Stimulated activated CD8-positive, alpha-beta memory T cell treated with anti-CD3 and anti-CD28 coated beads, Interleukin-4, amount 100 ng/mL, for 24 hours (primary cell): ENCODE data around the gene UBIAD1.
"Not testable (repeated sequence)": the region's sequence is repeated elsewhere in the genome, so short reads cannot be mapped to it uniquely, and the experiment has no call there.

ENCODE experiments used
- DNase-seq: peaks from one replicate; pipeline ENCODE4 v3.0.0-alpha.2; 2020; ENCODE audit warnings: low read depth

UBIAD1 gene

DNA sequence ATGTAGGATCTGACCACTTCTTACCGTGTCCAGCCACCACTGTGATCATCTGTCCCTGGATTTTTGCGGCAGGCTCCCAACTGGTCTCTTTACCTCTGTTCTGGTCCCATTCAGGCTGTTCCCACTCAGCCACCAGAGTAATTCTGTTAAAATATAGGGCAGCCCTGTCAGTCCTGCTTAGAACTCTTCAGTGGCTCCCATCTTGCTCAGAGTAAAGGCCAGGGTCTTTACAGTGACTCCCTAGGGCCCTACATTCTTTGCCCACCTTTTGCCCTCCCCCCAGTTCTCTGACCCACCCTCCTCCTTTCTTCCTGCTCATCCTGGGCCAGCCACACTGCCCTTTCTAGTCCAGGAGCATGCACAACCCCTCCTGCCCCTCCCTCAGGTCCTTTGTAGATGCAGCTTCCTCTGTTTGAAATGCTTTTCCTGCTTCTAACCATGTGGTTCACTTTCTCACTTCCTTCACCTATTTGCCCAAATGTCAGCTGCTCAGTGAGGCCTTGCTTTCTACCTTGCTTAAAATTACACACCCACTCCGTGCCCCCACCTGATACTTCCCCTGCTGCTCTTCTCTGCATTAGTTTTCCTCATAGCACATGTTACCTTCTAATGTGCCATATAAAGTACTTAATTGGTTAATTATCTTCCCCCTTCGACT, 7.8 kb downstream of the UBIAD1 start:
- no peak for DNase-seq

DNA sequence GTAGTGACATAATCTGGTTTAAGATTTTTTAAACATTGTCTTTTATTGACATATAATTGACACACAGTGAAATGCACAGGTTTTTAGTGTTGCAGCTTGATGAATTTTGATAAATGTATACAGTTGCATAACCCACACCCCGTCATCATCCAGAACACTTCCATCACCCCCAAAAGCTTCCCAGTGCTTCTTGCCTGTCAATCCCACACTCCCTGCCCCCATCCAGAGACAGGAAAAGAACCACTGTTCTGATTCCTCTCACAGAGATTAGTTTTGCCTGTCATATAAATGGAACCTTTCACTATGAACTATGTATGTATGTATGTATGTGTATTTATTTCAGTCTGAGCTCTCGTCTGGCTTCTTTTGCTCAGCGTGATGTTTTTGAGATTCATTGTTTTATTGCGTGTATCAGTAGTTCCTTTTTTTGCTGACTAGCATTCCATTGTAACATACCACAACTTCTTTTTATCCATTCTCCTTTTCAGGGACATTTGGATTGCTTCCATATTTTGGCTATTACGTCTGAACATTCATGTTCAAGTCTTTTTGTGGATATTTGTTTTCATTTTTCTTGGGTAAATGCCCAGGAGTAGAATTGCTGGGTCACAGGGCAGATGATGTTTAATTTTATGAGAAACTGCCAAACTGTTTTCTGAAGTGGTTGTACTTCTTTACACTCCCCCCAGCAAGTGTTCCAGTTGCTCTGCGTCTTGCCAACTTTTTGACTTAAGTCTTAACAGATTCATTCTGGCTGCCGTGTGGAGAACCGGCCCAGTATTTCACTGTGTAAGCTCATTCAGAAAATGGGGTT, 8.7 kb downstream of the UBIAD1 start:
- DNase-seq: no peak

DNA sequence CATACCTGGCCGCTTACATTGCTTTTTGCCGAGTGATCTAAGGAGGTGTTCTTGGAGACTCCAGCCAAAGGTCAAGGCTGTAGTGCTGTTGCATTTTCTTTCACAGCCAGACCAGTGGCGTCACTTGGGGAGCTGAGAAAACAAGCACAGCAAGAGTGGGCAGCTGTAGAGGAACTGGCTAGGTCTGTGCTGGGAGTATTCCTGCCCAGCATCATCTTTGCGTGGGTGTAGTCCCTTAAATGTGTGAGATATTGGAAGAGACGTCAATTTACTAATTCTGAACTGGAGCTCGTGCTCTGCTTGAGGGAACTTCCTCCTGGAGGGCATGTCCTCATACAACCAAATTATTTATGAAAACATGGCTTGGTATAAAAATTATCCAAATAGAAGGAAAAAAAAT, 10.2 kb downstream of the UBIAD1 start:
- DNase-seq: no peak

DNA sequence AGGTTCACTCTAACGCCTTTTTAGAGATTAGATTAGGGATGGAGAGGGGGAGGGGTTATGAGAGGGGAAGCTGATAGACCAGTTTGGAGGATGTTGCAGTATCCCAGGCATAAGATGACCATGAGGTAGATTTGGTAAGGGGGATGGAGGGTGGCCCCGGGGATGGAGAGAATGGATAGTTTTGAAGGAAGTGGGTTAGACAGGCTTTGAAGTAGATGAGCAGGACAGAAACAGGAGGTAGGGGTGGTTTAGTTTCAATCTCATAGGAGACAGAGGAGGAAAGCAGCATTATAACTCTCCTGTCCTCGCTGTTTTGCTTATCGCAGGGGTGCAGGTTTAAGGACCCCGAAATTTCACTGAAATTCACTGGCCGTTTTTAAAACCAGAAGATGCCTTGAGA, 11.8 kb downstream of the UBIAD1 start:
- DNase-seq: no peak

DNA sequence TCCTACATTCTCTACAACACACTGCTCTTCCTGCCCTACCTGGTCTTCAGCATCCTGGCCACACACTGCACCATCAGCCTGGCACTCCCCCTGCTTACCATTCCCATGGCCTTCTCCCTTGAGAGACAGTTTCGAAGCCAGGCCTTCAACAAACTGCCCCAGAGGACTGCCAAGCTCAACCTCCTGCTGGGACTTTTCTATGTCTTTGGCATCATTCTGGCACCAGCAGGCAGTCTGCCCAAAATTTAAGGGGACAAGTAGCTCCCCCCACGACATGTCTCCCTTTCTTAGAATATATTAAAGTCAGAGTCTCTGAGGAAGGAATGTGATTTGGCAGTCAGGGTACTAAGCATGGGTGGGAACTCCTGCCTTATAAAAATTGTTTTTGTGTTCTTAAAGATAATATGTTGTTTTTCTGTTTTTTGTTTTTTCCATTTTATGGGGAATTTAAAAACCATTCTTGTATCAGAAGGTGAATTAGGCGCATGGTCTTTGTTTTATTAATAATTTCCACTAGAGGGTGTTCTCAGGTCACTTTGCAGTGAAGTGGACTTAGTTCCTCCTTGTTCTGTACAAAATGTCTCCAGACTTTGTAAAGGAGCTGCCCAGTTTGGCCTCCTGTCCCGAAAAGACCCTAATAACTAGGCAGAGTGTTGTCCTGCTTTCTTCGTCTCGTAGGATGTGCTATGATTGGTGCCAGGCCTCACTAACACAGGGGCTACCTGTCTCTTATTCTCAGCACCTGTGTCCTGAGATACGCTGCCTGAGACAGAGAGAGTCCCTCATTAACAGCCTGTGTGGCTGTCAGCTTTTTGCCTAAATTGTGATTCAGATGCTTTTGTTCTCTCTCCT, 13.1 kb downstream of the UBIAD1 start:
- no peak for DNase-seq

DNA sequence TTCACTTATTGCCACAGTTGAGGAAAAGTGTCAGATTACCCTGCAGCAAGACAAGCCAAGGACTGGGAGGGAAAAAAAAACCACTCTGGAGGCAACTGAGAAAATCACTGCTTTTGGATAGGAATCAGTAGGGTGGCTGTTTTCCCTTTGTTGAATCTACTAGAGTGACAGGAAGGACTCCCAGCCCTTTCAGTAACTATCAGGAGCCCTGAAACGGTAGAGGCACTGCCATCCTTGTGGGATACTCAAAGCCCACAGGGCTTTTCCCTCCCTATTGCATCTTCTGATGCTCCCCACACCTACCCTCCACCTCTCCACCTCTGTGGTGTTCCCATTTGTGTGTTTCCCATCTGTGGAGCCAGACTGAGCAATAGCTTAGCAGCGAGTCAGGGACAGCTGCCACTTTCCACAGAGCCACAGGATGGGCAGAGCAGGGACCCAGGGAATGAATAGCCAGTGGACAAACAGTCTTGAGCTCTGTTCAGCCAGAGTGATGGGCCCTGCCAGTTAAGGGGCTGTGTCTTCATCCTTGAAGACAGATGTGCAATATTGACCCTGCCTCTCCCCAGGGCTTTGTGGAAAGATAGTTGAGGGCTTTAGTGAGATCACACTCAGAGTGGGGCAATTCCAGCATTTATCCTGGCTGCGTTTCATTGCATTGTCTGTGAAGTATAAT, 13.9 kb downstream of the UBIAD1 start:
- DNase-seq: no peak

DNA sequence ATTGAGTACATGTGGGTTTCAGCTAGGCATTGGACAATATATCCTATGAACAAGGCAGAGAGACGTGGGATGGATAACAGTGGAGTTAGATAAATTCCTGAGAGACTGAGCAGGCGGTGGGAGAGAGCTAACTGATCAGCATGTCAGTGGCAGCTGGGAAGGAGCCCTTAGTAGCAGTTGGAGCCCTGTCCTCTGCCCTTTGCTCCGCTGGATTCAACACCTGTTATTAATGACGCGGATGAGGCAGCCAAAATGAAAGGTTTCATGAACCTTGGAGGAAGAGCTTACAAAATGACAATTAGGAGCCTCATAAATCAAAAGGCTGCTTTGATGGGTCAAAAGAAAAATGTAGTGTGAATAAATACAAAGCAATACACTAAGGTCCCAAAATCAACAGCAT, 16.1 kb downstream of the UBIAD1 start:
- DNase-seq: no peak

DNA sequence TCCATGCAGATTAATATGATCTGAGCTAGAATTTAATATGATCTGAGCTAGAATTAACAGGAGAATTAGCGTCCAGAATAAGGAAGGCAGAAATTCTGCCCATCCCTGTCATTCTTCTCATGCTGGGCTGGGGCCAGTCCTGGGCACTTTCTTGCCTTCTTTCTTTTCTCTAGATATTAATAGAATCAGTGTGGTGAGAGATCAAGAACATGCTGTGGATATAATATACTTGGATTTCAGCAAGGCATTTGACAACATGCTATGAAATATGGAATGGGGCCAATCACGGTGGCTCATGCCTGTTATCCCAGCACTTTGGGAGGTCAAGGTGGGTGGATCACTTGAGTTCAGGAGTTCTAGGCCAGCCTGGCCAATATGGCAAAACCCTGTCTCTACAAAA, 18.1 kb downstream of the UBIAD1 start:
- no peak for DNase-seq

DNA sequence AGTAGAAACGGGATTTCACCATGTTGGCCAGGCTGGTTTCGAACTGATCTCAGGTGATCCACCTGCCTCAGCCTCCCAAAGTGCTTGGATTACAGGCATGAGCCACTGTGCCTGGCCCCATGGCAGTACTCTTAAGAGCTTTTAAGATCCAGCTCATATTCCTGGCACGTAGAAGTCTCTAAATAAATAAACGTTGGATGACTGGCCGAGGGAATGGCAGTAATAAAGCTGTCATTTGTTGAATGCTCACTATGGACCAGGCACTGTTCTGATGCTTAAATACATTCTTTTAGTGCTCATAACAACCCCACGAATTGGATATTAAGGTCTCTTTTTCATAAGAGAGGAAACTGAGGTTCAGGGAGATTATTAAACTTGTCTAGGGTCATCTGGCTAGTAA, 20.9 kb downstream of the UBIAD1 start:
- no peak for DNase-seq

DNA sequence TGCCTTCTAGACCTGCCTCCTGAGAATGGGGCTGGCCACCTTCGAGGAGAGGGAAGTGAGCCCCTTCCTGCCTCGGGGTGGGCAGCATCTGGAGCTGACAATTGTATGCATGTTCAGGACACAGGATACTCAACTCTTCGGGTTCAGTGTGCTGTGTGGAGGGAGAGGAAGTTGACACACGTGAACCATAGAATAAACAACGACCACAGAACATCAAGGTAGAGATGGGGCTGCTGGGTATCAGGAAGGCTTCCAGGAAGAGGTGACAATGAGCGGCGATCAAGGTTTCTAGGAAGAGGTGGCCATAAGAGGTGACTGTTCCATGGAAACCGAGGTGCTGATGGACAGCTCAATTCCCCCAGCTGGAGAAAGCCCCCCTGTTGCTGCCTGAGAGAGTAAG, 22.0 kb downstream of the UBIAD1 start:
- DNase-seq: no peak

DNA sequence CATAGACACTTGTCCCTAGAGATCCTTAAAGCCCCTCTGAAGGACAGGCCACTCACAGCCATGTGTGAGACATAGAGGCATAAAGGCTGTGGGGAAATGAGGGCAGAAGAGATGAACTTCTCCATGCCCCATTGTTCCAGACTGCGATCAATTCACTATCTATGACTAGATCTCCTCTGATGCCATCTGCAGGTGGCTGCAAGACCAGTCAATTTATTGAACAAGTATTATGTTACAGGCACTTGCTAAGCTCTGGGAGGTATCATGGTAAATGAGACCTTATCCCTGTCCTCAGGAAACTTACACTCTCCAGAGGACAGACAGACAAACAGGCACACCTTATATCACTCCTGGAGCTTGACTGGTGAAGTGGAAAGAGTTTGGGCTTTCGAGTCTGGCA, 22.9 kb downstream of the UBIAD1 start:
- no peak for DNase-seq

DNA sequence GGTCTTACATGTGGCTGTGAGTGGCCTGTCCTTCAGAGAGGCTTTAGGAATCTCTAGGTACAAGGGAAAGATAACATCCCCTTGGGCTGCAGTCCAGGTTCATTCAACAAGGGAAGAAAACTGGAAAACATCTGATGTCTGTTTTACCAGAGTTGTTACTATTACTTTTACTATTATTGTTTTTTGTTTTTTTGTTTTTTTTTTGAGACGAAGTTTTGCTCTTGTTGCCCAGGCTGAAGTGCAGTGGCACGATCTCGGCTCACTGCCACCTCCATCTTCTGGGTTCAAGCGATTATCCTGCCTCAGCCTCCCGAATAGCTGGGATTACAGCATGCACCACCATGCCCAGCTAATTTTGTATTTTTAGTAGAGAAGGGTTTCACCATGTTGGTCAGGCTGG, 24.8 kb downstream of the UBIAD1 start:
- not testable (repeated sequence) for DNase-seq

DNA sequence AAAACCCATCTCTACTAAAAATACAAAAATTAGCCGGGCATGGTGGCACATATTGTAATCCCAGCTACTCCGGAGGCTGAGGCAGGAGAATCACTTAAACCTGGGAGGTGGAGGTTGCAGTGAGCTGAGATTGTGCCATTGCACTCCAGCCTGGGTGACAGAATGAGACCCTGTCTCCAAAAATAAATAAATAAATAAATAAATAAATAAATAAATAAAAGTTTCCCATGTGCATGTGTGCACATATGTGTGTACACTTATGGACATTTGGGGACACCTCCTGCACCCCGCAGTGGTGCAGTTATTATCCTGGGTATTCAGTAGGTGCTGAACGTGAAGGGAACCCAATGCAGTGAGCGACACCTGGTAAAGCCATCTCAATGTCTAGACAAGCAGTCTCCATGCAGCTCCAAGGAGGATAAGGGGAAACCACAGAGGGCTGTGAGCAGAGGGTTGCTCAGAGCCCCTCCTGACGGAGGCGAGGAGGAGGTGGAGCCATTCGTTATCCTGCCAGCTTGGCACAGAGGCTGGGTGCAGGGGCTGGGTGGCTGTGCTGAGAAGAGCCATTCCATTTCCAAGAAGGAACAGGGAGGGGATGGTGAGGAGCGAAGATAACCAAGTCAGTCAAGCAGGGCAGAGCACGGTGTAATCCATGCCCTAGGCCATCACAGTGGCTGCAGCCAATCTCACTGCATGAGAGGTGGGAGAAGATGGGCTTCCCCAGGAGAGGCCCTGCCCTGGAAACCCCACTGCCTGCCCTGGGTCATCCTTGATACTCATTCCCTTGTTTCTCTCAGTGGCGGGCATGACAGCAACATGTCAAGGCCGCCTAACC, 25.6 kb downstream of the UBIAD1 start:
- DNase-seq: no peak

DNA sequence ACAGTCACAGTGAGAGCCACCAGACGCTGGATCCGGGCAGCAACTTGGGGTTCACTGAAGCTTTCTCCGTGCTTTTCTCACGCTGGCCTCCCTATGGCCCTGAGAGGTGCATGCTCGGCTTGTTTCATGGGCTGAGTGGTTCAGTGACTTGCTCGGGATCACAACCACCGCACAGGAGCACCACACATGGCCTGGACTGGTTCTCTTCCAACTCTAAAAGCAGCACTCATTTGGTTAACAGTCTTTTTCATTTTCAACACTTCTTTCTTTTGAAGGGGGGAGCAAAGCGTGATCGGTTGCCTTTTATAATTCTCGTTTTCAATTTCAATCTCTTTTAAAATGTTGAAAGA, 26.2 kb downstream of the UBIAD1 start:
- no peak for DNase-seq

DNA sequence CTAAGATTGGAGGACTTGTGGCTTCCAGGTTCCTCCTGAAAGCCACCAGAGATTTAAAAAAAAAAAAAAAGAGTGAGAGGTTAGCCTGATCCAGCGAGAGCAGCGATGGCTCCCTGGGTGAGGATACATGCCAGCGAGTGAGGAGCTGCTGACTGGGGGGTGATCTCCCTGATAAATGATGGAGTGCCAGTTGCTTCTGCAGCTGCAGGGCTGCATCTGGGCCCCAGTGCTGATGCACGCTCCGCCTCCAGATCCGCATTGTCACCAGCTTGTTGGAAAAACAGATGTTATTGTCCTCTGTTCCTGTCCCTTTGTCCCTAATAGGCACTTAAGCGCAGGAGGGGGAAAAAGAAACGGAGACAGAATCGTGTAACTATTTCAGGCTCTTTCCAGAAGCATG, 28.6 kb downstream of the UBIAD1 start:
- no peak for DNase-seq

DNA sequence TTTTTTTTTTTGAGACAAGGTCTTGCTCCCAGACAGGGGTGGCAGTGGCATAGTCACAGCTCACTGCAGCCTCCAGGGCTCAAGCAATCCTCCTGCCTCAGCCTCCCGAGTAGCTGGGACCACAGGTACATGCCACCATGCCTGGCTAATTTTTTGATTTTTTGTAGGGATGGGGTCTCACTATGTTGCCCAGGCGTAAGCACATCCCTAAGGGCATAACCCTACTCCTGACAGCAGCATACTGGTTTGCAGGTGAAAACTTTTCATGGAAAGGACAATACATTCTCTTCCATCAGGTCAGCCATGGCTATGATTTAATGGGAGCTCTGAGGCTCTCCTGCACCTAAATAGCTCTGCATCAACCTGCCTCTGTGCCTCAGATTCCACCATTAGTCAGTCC, 29.4 kb downstream of the UBIAD1 start:
- no peak for DNase-seq

DNA sequence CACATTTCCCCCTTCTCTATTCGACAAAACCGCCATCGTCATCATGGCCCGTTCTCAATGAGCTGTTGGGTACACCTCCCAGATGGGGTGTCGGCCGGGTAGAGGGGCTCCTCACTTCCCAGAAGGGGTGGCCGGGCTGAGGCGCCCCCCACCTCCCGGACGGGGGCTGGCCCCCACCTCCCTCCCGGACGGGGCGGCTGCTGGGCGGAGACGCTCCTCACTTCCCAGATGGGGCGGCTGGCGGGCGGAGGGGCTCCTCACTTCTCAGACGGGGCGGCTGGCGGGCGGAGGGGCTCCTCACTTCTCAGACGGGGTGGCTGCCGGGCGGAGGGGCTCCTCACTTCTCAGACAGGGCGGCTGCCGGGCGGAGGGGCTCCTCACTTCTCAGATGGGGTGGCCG, 32.5 kb downstream of the UBIAD1 start:
- not testable (repeated sequence) for DNase-seq

DNA sequence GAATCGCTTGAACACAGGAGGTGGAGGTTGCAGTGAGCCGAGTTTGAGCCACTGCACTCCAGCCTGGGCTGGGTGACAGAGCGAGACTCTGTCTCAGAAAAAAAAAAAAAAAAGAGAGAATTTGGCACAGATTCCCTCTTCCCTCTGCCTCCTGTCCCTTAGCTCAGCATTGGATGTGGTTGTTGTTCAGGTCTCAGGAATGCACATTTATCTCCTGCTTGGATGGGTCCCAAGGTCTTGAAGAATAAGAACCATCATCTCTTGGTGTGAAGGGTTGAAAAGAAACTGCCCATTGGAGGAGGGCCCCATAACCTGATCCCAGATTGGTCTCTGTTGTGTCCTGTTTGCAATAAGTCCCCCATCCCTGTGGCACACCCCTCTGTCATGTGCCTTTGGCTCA, 34.9 kb downstream of the UBIAD1 start:
- DNase-seq: no peak

DNA sequence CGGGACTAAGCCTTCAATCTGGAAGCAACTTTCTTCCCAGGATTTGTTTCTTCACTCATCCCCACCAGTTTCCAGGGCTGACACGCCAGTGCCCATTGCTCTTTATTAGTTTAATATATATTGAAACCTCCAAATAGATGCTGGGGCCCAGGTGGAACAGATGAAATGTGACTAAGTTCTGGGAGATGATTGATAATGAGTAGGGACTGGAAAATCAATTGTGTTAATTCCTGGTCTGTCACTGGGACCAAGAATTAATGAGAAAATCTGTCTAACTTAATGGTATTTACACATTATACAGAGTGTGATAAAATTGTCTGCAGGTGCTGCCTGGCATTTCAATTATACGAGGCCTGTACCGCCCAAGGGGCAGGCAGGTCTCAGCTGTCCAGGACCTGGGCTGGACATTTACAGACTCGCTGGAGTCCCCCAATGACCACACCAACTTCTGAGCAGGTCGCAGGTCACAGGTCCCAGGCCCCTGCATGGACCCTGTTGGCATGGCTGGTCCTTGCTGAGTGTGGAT, 35.8 kb downstream of the UBIAD1 start:
- DNase-seq: no peak

DNA sequence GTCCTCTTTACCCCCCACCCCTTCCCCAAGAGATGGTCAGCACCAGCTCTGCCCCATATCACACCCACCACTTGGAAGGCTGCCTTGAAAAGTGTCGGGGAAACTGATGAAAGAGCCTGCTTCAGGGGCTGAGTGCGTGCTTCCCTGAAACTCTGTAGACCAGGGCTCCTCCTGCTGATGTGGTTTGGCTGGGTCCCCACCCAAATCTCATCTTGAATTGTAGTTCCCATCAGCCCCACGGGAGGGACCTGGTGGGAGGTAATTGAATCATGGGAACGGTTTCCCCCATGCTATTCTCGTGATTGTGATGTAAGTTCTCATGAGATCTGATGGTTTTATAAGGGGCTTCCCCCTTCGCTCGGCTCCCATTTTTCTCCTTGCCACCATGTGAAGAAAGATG, 36.4 kb downstream of the UBIAD1 start:
- no peak for DNase-seq
